Left renal cortex interstitium (tissue), 4 donors: ENCODE measurements around the gene ZNF669. TPM values are rescaled to one million over a fixed set of nuclear protein-coding genes. Genes with fewer than 3 reads are reported as not detected.
"Not testable (repeated sequence)": the region's sequence is repeated elsewhere in the genome, so short reads cannot be mapped to it uniquely, and the experiment has no call there.

Experiments used
- DNase-seq, 4 donors: peaks; one replicate each; pipeline ENCODE4 v3.0.0-alpha.2; 2013; ENCODE audit warnings: low read depth in 4 of 4, low spot score in 2 of 4, missing footprints in 1 of 4
- polyA plus RNA-seq, 4 donors: library from polyadenylated mRNA; unstranded; fragments of 120-200 nt; gene quantifications; one replicate each; pipeline ENCODE4 v1.2.1, GENCODE V29; 2013; ENCODE audit not compliant: insufficient read length in 4 of 4

Gene ZNF669
- polyA plus RNA-seq, result 10 to 100 TPM; 10.1 to 15.1 (median 13.2) TPM

DNA sequence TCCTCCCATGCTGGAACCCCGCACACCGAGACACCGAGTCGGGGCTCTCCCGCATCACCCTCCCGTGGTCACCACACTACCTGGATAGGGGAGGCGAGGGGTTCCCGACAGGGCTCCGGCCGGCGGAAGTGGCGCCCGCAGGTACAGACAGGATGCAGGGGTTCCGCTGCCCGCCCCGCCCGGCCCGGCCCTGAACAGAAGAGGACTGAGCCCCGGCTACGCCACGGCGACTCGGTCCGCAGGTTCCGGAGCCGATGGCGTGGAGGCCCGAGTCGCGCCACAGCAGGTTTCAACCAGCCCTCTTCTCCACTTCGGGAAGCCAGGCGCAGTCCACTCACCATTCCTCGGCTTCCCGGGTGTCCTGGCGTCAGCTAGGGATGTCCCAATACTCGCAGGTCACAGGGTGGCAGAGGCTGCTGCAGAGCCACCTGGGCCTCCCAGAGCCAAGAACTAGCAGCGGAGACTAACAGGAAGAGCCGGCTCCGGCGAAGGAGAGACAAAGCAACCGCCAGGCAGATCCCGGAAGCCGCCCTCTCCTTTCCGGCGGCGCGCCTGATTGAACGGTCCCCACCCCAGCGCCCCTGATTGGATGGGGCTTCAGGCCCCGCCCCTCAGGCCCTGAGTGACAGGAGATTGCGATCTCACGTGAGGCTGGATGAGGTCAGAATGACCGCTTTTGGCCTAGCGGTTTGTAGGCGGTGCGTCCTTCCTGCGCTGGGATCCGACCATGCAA is at the start of gene ZNF669:
Gene ZNF669 (minus strand): TSS at position 498 of the 733 bp plus-strand sequence. CDS start 157 bp downstream, at position 341.
- DNase-seq, result peak; percentile 83 to 96 (median 92)

DNA sequence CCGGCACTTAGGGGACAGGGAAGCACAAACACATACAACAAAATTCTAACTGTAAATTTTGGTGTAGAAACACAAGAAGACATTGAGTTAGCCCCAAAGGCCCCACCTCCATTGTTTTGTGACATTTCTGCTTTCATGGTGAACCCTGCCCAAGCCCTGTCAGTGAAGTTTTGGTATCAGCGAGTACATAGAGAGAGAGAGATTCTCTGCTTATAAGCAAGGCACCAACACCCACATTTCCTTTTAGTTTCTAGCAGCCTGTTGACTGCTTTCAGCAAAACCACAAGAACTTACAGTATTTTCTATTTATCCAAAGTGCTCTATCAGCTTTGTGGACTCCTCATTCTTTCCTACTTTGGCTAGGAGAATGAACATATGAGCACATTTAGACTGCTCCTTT is 43.6 kb upstream of the ZNF669 start:
- no peak for DNase-seq

DNA sequence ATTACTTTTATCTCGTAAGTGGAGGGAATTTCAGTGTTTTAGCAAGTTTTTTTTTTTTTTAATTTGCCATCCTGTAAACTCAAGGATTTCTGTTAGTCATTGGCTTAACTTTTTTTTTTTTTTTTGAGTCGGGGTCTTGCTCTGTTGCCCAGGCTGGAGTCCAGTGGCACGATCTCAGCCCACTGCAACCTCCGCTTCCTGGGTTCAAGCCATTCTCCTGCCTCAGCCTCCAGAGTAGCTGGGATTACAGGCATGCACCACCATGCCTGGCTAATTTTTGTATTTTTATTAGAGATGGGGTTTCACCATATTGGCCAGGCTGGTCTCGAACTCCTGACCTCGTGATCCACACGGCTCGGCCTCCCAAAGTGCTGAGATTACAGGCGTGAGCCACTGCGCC is 43.0 kb upstream of the ZNF669 start:
- DNase-seq, result not testable (repeated sequence)

DNA sequence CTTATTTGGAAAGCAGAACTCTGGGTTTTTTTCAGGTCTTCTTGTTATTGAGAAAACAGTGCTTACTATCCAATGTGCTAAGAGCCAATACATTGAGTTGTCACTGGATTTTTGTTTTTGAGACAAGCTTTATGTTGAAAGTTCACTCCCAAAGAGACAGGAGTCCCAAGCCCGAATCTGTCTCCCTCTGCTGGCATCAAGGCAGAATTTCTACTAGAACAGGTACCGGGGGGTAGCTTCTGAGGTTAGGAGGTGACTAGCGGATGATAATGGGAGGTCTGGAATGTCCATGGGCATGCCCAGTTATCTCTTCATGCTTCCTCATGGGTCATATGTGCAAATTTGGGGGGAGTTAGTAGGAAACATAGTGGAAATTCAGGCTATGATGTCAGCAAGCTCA is 42.5 kb upstream of the ZNF669 start:
- no peak for DNase-seq

DNA sequence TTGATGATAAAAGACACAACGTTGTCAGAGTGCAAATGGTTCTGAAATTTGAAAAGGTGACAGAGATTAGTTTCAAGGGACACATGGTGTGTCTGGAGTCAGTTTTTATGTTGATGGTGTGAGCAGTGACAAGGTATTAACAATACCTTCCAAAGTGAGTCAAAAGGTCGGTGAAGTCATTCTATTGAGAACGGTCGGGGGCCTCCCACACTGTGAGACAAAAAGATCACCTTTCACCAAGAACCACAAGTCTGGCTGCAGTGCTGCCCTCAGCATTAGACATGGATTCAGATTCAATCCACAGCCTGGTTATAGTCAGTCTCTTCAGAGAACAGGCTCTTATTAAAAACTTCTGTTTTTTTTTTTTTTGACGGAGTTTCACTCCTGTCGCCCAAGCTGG is 41.1 kb upstream of the ZNF669 start:
- DNase-seq, result no peak

DNA sequence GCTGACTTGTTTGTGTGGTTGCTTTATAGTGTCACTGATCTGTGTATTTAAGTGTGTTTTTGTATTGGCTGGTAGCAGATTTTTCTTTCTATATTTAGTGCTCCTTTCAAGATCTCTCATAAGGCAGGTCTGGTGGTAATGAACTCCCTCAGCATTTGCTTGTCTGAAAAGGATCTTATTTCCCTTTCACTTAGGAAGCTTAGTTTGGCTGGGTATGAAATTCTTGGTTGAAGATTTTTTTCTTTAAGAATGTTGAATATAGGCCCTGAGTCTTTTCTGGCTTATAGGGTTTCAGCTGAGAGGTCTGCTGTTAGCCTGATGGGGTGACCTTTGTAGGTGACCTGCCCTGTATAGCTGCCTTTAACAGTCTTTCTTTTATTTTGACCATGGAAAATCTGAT is 35.4 kb upstream of the ZNF669 start:
- not testable (repeated sequence) for DNase-seq

DNA sequence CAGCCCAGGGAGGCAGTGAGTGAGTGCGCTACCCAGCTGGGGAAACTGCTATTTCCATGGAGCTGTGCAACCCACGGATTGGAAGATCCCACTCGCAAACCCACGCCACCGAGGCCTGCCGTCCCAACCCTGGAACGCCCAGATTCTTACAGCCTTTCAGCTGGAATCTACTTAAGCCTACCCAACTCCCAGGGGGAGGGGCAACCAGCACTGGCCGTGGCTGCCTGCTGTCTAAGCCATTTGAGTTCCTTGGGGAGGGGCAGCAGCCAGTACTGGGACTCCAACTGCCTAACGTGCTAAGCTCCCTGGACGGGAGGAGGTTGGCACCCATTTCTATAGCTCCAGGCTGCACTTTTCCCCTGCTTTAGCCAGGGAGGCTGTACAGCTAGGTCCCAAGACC is 27.1 kb upstream of the ZNF669 start:
- no peak for DNase-seq

DNA sequence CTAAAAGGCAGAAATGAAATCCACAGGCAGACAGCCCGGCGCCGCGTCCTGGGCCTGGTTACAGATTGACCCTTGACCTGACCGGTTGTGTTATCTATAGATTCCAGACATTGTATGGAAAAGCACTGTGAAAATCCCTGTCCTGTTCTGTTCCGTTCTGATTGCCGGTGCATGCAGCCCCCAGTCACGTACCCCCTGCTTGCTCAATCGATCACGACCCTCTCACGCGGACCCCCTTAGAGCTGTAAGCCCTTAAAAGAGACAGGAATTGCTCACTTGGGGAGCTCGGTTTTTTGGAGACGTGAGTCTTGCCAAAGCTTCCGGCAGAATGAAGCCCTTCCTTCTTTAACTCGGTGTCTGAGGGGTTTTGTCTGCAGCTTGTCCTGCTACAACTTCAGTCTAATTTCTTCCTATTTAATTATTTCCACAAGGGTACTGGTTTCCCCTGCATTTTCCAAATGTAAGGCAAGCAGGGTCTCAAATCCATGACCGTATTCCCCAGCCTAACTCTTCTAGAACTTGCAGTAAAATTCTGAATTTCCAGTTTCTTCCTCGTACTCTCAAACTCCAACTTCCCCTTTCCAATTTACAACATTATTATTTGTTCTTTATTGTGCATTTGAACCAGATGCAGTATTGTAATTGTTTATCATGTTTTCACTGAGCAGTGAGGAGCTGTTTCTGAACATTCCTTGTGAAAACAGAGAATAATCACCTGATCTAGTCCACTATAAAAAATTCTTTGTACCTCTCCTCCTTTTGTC is 23.5 kb upstream of the ZNF669 start:
- not testable (repeated sequence) for DNase-seq

DNA sequence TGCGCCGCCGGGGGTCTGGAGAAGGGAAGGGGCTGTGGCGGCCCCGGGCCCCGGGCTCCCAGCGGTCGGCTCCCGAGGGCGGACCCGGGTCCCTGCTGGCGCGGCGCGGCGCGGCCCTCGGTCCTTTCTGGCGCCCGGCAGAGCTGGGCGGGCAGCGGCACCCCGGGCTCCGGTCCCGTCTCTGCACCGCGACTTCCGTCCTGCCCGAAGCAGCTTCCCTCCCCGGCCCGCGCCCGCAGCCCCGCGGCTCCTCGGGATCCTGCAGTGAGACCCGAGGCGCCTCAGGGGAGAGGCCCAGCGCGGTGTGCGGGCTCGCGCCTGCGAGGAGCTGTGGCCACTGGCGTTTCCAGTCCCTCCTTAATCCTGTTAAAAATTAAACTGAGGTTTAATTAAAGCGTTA is 22.4 kb upstream of the ZNF669 start:
- DNase-seq, result not testable (repeated sequence)

DNA sequence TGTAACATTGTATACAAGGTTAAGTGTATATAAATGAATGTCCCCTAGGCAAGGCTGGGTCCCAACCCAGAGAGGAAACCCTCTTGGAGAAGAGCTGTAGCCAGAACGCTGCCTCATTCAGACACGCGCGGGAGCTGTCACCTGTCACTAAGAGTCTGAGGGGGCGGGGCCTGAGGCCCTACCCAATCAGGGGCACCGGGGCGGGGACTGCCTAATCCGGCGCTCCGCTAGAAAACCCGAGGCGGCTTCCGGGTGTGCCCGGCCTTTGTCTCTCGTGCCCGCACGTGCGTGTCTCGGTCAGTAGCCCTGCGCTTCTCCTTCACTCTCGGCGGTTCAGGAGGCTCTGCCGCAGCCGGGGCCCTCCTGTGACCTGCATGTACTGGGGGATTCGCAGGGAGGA is 22.0 kb upstream of the ZNF669 start:
- not testable (repeated sequence) for DNase-seq

DNA sequence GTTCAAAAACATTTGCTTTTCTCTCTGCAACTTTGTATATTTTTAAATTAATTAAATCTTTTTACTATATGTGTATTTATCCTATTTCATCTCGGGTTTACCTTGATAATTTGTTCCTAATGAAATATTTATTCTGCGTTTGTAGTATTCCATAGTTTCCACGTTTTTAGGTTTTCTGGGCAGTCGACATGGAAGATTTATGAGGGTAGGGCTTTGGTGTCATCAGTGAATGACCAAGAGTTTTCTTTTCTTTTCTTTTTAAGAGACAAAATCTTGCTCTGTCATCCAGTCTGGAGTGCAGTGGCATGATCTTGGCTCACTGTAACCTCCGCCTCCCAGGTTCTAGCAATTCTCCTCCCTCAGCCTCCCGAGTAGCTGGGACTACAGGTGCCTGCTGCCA is 17.2 kb upstream of the ZNF669 start:
- DNase-seq, result no peak

DNA sequence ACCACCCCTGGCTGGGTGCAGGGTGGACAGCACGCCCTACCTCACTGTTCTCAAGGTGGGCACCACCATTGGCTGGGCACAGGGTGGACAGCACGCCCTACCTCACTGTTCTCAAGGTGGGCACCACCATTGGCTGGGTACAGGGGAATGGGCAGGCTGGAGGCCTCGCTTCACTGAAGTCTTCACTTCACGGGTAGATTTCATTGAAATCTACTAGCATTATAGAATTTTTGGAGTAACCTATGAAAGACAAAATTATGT is 16.2 kb upstream of the ZNF669 start:
- not testable (repeated sequence) for DNase-seq

DNA sequence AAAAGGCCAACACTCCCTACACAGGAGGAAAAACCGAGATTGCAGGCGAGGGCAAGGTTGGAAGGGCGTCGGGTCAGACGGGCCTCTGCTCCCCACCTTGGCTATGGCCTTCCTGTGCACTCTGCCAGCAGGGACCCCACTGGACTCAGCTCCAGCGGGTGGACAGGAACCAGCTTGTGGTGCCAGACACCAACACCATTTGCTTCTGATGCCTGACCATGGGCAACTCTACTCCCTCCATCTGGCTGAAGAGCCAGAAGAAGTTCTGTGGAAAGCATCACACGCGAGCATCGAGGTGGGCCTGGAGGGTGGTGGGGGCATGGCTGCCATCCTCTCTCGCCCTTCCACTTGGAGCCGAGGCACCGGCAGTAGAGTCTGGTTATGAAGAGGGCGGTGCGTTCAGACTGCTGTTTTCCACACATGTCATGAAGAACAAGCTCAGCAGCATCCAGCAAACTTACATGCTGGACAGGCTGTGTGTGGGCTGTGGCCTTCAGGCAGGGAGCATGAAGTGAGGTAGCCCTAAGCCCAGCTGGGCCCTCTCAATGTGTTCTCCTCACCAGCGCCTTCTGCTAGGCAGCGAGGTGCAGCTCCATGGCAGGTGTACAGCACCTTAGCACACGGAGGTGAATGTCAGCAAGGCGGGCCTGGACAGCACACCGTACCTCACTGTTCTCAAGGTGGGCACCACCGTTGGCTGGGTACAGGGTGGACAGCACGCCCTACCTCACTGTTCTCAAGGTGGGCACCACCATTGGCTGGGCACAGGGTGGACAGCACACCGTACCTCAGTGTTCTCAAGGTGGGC is 15.6 kb upstream of the ZNF669 start:
- DNase-seq, result no peak

DNA sequence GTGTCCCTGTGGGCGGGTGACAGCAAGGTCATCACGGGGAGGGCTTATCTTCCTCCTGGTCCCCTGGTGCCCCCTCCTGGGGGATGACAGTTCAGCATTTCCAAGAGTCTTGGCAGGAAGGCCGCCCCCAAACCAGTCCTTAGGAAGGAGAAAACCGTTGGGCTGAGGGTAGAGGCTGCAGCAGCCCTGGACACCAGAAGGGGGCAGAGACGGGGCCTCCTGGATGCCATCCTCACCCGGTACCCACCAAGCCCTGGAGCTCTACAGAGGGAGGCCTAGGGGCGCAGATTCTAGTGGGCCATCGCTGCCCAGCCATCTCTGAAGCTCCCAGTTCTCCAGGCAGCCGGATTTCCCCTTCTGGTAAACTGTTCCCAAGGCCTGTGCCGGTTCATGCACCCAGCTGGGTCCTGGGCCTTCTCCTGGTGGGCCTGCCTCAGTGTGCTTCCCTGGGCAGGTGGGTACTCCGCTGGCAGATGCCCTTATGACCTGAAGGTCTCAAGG is 14.8 kb upstream of the ZNF669 start:
- no peak for DNase-seq

DNA sequence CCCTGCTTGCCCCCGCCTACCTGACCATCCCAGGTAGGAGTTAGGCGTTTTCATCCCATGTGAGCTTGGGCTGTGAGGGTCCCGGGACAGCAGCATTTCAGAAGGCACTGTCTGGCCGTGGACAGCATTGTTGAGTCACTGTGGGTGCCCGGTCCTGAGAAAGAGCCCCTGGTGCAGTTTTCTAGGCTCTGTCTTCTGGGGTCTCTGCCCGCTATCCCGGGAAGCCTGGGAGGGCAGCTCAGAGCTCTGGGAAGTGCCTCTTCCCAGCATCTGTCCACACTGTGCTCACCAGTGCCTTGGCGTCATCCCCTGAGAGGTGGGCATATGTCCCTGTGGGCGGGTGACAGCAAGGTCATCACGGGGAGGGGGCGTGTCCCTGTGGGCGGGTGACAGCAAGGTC is 11.4 kb upstream of the ZNF669 start:
- no peak for DNase-seq

DNA sequence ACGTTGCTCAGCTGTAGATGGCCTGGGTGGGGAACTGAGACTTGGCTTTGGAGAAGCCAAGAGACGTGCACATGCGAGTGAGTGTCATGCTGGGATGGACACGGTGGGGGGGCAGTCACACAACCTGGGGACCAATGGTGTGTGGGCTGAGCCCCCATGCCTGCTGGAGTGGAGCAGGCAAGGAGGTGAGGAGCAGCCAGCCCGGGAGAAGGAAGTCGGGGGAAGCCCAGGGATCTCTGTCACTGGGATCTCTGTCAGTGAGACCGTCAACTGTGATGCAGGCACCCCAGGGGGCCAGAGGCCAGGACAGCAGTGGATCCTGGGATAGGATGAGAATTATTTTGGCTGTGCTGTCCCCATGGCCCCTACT is 11.0 kb upstream of the ZNF669 start:
- no peak for DNase-seq

DNA sequence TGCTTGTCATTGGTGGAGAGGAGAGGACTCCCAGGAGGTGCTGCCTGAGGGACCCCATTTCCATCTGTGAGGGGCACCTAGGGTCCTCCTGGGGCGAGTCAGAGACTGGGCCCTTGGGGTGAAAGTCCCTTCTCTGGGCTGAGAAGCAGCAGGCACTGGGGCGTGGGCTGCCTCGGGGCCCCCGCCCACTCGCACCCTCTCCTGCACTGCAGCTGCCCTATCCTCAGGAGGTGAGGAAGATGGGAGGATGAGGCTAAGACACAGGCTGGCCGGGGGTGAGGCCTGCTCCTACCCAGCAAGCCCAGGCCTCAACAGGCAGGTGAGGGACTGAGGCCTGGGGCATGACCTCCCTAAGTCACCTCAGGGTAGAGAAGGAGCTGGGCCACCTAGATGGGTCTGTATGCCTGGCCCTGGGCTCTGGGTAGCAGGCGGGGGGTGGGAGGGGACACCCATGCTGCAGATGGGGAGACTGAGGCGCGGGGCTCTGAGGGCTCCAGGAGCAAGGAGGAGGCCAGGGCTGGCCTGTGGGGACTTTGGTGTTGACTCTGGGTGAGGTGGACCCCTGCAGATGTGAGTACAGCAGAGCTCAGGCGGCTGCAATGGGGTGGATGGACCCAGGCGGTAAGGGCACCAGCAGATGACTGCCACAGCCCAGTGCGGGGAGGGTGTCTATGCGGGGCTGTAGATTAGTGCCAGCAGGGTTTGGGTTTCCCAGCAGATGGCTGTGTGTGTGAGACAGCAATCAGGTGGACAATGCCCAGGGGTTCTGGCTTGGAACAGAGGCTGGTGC is 10.4 kb upstream of the ZNF669 start:
- DNase-seq, result no peak

DNA sequence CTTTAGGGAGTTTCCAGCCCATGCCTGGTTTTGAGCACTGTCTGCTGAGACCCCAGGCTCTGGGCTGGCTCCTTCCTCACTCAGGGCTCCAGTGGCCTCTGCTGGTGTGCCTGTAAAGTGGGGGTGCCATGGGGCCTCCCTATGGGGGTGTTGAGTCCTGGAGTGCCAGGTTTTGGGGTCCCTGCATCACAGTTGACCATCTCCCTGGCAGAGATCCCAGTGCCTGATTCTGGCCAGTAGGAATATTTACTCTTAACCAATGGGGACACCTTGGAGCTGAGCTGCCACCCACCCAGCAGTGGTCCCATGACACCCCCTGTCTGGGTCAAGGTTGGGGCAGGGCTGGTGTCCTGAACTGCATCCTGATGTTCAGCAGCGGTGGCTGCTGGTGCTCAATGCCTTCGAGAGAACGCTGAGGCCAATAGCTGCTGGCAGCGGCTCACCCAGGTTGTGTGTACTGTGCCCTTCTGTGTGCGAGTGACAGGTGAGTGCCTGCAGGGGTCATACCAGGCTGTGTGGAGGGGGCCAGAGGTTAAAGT is 9.6 kb upstream of the ZNF669 start:
- DNase-seq, result no peak

DNA sequence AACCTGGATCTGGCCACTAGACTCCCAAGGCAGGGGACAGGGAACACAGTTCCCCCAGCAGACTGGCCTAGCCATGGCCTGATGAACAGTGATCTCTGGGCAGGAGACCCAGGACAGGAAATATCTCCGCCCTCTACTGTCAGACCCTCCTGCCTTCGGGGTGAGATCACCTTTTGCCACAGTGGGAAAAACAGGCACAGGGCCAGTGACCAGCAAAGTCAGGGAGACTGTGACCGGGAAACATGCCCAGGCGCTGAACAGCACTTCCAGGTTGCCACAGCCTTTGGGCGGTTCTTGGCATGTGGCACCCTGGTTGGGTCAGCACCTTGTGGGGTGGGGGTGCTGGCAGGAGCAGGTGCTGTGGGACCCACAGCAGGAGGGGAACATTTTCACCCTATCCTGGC is 8.9 kb upstream of the ZNF669 start:
- DNase-seq, result no peak

DNA sequence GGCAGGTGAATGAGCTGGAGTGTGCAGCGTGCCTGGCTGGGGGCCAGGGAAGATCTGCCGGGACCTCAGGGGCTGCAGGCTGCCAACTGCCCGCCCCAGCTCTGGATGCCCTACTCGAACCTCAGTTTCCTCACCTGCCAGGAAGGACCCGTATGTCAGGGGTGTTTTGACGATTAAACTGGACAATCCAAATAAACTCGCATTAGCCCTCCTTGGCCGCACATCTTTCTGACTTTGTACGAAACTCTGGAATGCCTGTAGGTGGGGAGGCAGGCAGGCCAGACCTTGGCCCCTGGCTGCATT is 8.3 kb upstream of the ZNF669 start:
- peak in 1 of 4 donors; percentile 1 for DNase-seq
